Measurements from ENCODE around the gene ZBTB8A.

Gene ZBTB8A

GRCh38 chr1:32651461-32652073, 112.3 kb downstream of the ZBTB8A start:
- peak; percentile 16 for ATAC-seq

GRCh38 chr1:32652244-32652962, 113.2 kb downstream of the ZBTB8A start:
- TF ChIP-seq ISL1 (CRISPR knock-in tag; IDR thresholded peaks at IDR 0.05) (no peak), TSHZ2 (CRISPR knock-in tag; IDR thresholded peaks at IDR 0.05) (no peak), ZNF8 (CRISPR knock-in tag; IDR thresholded peaks at IDR 0.05) (no peak), ZNF70 (CRISPR knock-in tag; IDR thresholded peaks at IDR 0.05) (0 out of 2 replicates have a peak, but pooled peaks have one; percentile 54)
- no peak for ATAC-seq

More at GRCh38 chr1:32651461-32652073, 112.3 kb downstream of the ZBTB8A start:
- TF ChIP-seq TCF4 (CRISPR knock-in tag; IDR thresholded peaks at IDR 0.05; ENCODE audit: borderline replicate concordance) (no peak), ZFP3 (CRISPR knock-in tag; IDR thresholded peaks at IDR 0.05) (0 out of 2 replicates have a peak, but pooled peaks have one; percentile 14)

Data from SK-N-SH treated with all-trans-retinoic acid at 6 μM for 48 hours (cell line).